Right lobe of liver (tissue), 4 donors: ENCODE data around the gene RUSF1.

Experiments used
- CTCF ChIP-seq, 4 donors: fragments of 200-600 bp in 3 of 4; fragments of 450-650 bp in 1 of 4; IDR thresholded peaks; one replicate each; pipeline versions ENCODE4 v1.5.1 to v1.8.0; 2016 to 2022; ENCODE audit warnings: antibody characterized with exemption in 4 of 4, mild to moderate bottlenecking in 2 of 4
- POLR2A ChIP-seq: fragments of 450-650 bp; IDR thresholded peaks from one replicate; pipeline ENCODE4 v1.6.1; 2017; ENCODE audit warnings: antibody characterized with exemption, mild to moderate bottlenecking
- donor health status: DM: no; HTN: no; CAD: no.
- donor health status: DM: no; HTN: no; CAD: no.
- donor health status: DM: no; HTN: yes; CAD: no.

GRCh38 chr16:31470615-31471014 lies 37.6 kb downstream of the RUSF1 start:
- TF ChIP-seq CTCF (IDR thresholded peaks at IDR 0.05) (no peak), POLR2A (no peak)
